Adipose tissue (tissue), 3 donors: ENCODE measurements around the gene BCS1L. TPM values are rescaled to one million over a fixed set of nuclear protein-coding genes. Genes with fewer than 3 reads are reported as not detected.
"Not testable (repeated sequence)": the region's sequence is repeated elsewhere in the genome, so short reads cannot be mapped to it uniquely, and the experiment has no call there.

Experiments used
- H3K27ac ChIP-seq: one replicate; pipeline ENCODE4 v1.5.1; 2013; ENCODE audit warnings: low read depth, low read length
- WGBS, 3 donors: extraction: QIAGEN DNeasy Blood & Tissue Kit; methylation state at CpG; one replicate each; pipeline ENCODE4 v1.1.7; 2013; 5-methylcytosine and 5-hydroxymethylcytosine counted together
- polyA plus RNA-seq, 3 donors: library from polyadenylated mRNA; stranded (reverse); fragments of 200-250 nt; gene quantifications; one replicate each; pipeline ENCODE4 v1.2.3, GENCODE V29; 2013
- donor health status: healthy with polysubstance abuse.
- donor health status: Bipolar disorder and iron deficiency.
- donor health status: healthy.

The BCS1L gene
- polyA plus RNA-seq, 3 donors: 20.1 to 39.2 (median 30.0) TPM

DNA sequence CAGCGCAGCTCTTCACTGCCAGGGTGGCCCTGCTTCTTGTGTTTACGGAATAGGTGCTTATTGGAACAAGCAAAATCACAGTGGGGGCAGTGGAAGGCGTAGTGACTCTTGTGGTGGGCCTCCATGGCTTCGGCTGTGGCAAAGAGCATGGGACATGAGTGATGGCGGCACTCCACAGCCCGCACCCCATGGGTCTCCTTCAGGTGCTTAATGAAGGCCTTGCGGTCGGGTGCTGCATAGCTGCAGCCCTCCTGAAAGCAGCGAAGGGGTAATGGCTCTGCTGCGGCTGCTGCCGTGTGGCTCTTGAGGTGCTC is 10.7 kb upstream of the BCS1L start:
- H3K27ac ChIP-seq: no peak overlapping the region
- 87 to 94% (median 89%) methylated on average over 10 to 11 of the region's 11 CpGs for WGBS, 3 donors

DNA sequence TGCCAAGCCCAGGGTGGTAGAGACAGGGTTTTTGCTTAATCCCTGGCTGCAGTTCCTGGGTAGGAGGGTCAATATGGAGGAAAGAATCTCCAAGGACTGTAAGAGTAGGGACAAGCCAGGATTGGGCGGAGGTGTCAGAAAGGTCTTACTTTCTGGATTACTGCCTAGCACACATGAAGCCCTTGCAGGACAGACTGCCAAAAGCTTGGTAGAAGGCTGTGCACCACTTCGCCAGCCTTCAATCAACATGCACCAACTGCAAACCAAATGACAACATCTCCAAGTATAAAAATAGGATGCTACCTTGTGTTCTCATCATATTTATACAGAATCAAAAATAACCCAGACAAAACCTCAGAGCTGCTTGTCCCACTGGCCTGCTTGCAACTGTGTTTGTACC is 3.7 kb upstream of the BCS1L start:
- no peak overlapping the region for H3K27ac ChIP-seq
- 86 to 94% (median 88%) methylated on average over 2 of the region's 2 CpGs for WGBS, 3 donors

GRCh38 chr2:218658671-218659257 is 719 bp upstream of the BCS1L start:
- WGBS, 3 donors: 1 to 3% (median 2%) methylated on average over 27 of the region's 27 CpGs
- H3K27ac ChIP-seq: no peak overlapping the region

DNA sequence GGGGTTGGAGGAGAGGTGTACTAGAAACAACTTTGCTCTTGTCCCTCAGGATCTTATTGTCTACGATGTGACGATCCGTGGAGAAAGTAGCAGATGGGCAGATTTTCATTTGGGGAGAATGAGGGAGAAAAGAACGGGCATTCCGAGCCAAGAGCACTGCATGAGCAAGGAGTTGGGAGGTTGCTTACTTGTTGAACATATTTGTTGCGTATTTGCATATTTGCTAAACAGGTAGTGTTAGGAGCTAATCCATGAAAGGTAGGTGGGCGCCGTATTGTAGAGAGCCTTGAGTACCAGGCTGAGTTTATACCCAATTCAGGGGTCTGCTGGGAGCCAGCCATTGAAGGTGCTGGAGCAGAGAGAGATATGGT is 490 bp downstream of the BCS1L start:
- H3K27ac ChIP-seq: no peak overlapping the region
- WGBS, 3 donors: 8 to 17% (median 17%) methylated on average over 8 of the region's 8 CpGs

GRCh38 chr2:218662377-218662776 is 2.9 kb downstream of the BCS1L start:
- H3K27ac ChIP-seq: no peak overlapping the region
- WGBS, 3 donors: 83 to 87% (median 84%) methylated on average over 7 of the region's 7 CpGs

GRCh38 chr2:218662827-218663226 is 3.3 kb downstream of the BCS1L start:
- 81 to 89% (median 86%) methylated on average over 10 of the region's 10 CpGs for WGBS, 3 donors

GRCh38 chr2:218663901-218664300 is 4.4 kb downstream of the BCS1L start:
- 89 to 91% (median 91%) methylated on average over 15 of the region's 15 CpGs for WGBS, 3 donors
- no peak overlapping the region for H3K27ac ChIP-seq

More at GRCh38 chr2:218662827-218663226, 3.3 kb downstream of the BCS1L start:
- H3K27ac ChIP-seq: no peak overlapping the region

DNA sequence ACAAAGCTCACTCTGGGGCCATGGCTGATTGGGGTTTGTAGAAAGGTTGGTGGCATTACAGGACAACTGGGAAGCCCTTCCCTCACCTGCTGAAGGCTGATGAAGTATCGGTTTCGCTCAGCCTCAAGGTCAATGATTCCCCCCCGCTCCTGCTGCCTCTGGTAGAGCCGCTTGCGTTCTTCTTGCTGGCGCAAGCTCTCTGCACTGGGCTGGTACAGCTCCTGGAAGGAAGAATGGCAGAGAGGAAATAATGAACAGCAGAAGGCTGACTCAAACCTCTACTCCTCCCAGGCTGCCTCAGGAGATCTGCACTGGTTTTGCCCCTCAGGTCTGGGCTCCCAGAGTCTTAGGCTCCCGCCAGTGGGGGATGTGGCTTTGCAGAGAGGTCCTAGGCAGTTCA is 5.2 kb downstream of the BCS1L start:
- WGBS, 3 donors: 86 to 96% (median 95%) methylated on average over 7 of the region's 7 CpGs
- no peak overlapping the region for H3K27ac ChIP-seq

DNA sequence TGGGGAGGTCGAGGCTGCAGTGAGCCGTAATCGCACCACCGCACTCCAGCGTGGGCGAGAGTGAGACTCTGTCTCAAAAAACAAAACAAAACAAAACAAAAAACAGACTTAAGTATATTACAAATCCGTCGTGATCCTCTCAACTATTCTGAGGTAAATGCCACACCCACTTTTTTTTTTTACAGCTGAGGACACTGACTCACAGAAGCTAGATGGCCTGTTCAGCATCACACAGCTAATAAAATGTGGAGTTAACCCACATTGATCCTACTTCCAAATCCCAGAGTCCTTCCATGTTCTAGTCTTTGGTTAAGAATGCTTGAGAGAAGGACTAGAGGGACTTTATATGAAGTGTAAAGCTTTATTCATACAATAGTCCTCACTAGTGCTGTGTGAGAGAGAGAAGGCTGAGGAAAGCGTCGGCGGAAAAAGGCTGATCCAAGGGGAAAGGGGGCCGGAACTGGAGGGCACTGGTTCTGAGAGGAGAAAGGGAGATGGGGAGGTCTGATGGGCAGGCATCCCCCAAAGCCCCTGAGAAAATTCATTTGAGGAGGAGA is 11.7 kb downstream of the BCS1L start:
- 42 to 48% (median 46%) methylated on average over 12 of the region's 12 CpGs for WGBS, 3 donors

GRCh38 chr2:218671654-218672566 is 12.4 kb downstream of the BCS1L start, which contains the start of the genes RNF25 and STK36:
TSS of gene RNF25 (minus strand) at chr2:218672002. CDS start at chr2:218671970, 32 bp downstream.
TSS of gene STK36 (plus strand) at chr2:218672086. CDS start at chr2:218672830, 744 bp downstream.
- WGBS, 3 donors: 0 to 1% (median 0%) methylated on average over 36 to 49 of the region's 49 CpGs
- no peak within 1 kb of the TSS for H3K27ac ChIP-seq

More for the DNA sequence above, 11.7 kb downstream of the BCS1L start:
- no peak overlapping the region for H3K27ac ChIP-seq

DNA sequence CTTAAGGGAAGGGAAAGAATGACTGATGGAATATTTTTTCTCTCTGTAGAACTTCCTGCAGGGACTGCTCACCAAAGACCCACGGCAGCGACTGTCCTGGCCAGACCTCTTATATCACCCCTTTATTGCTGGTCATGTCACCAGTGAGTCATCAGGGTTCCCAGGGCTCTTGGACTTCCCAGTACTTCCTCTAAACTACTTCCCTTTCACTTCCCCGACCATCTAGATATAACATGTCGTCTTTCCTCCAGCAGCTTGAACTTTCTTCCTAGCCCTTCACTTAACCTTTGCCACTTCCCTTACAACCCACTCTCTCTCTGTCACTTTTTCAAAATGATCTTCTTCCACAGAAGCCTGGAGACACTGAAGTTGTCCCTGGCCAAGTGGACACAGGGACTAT is 19.6 kb downstream of the BCS1L start:
- no peak overlapping the region for H3K27ac ChIP-seq
- WGBS, 3 donors: 55 to 74% (median 58%) methylated on average over 4 of the region's 4 CpGs

GRCh38 chr2:218680061-218680460 is 20.6 kb downstream of the BCS1L start:
- 77 to 85% (median 82%) methylated on average over 3 of the region's 3 CpGs for WGBS, 3 donors
- no peak overlapping the region for H3K27ac ChIP-seq

DNA sequence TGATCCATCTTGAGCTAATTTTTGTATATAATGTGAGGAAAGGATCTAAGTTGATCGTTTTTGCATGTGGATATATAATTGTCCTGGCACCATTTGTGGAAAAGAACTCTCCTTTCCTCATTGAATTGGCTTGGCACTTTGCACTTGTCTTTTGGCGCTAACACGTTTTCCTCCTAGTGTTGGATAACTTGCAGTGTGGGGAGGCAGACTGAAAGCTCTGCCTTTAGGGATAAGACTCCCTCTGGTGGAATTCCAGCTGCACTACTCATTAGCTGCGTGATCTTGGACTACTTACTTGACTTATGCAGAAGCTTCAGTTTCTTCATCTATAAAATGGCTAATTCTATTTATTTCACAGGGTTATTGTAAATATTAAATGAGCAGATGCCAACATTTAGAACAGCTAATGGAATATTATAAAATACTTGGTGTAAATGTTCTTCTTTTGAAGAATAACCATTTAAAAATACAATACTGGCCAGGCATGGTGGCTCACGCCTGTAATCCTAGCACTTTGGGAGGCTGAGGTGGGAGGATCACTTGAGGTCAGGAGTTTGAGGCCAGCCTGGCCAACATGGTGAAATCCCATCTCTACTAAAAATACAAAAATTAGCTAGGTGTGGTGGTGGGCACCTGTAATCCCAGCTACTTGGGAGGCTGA is 28.0 kb downstream of the BCS1L start:
- WGBS, 3 donors: 22 to 29% (median 25%) methylated on average over 5 of the region's 5 CpGs

GRCh38 chr2:218691234-218691633 is 31.8 kb downstream of the BCS1L start:
- H3K27ac ChIP-seq: no peak overlapping the region

More for the DNA sequence above, 28.0 kb downstream of the BCS1L start:
- H3K27ac ChIP-seq: not testable (repeated sequence)

DNA sequence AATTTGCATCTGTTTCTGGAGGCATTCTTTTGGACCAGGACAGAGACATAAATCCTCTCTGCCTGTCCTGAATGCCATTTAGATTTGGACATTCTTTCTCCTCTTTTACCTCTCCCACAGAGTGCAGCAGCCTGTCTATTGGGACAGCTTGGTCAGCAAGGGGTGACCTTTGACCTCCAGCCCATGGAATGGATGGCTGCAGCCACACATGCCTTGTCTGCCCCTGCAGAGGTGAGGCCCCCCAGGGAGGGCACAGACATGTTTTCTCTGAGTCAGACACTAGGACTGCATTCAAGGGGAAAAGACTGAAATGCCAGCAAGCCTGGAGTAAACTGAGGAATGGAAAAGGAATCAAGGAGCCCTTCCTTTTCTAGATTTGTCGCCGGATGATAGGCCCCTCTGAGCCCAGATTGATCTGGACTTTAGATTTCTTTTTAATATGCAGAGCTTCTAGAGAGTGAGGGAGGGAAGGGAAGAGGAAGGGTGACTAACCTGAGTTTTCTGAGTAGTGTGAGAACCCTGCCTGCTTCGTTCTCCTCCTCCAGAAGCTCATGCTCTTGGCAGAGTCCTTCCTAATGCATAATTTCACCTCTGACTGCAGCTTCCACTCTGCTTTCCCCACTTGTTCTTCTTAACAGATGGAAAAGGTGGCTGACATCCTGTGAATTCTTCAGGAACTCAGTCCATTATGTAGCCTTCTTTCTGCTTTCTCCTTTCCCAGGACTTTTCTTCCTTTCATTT is 35.1 kb downstream of the BCS1L start:
- WGBS, 3 donors: 85 to 96% (median 87%) methylated on average over 3 of the region's 3 CpGs

GRCh38 chr2:218698885-218699284 is 39.4 kb downstream of the BCS1L start:
- H3K27ac ChIP-seq: no peak overlapping the region
- WGBS, 3 donors: 80 to 94% (median 92%) methylated on average over 8 of the region's 8 CpGs

More for the DNA sequence above, 35.1 kb downstream of the BCS1L start:
- no peak overlapping the region for H3K27ac ChIP-seq

DNA sequence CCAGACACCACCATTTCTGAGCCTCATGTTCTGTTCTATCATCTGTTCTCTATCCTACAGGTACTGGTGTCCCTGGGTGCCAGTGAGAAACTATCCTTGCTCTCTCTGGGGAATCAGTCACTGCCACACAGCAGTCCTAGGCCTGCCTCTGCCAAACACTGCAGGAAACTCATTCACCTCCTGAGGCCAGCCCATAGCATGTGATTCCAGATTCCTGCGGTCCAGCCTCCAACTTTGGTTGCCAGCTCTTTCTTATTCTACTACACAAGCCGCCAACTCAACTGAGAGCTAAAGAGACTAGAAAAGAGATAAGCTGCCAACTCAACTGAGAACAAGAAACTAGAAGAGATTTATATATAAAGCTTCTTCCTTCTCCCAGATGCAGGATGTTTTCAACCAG is 42.3 kb downstream of the BCS1L start:
- H3K27ac ChIP-seq: no peak overlapping the region
- WGBS, 3 donors: 93% methylated on average over 2 of the region's 2 CpGs

DNA sequence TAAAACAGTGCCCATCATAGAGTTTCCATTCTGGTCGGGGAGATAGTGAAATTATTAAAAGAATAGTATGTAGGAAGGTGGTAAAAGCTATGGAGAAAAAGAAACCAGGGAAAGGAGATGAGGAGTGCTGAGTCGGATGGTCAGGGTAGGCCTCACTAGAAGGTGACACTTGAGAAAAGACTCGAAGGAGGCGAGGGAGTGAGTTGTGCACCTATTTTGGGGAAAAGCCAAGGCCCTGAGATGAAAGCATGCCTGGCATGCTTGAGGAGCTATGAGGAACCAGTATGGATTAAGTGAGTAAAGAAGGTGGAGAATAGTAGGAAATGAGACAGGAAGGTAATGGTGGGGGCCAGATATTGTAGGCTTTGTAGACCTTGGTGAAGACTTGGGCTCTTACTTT is 43.9 kb downstream of the BCS1L start:
- 83 to 89% (median 86%) methylated on average over 4 of the region's 4 CpGs for WGBS, 3 donors
- no peak overlapping the region for H3K27ac ChIP-seq
